Measurements from ENCODE around the gene MRFAP1.

The MRFAP1 gene

DNA sequence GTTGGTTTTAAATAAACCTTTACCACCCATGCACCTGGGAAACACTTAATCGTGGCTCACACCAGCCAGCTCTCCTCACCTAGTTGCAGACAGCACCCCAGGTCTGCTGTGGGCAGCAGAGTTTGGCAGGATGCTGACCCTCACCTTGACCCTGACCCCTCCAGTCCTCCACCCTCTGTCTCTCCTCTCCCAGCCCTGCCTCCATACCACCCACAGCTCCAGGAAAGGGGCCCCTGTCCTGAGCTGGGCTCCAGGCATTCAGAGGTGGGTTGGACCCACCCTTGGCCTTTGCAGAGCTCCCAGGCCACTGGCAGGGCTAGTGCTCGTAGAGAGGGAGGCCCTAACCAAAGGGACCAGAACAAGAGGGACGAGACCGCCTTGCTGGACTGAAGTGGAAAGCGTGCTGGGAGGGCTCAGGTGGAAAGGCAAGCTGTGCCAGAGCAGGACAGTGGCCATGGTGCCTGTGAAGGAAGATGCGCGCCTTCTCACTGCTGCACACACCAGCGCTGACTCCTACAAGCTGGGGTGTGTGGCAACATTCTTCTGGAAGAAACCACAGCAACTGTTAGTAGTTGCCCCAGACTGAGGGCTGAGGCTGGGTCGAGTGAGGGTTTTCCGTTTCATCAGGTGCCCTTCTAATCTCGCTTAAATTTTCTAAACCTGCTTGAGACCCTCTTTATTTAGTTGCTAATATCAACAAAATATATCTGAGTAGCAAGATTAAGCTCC lies 42.5 kb downstream of the MRFAP1 start:
- DNase-seq (ENCODE audit: low spot score): no peak
- in situ Hi-C loops (cut with MboI; ENCODE audit: low pct_unique_long_range_greater_than_20kb, low sequenced_read_pairs, unreplicated experiment): no loop called here
- TF ChIP-seq, protein P1, sequence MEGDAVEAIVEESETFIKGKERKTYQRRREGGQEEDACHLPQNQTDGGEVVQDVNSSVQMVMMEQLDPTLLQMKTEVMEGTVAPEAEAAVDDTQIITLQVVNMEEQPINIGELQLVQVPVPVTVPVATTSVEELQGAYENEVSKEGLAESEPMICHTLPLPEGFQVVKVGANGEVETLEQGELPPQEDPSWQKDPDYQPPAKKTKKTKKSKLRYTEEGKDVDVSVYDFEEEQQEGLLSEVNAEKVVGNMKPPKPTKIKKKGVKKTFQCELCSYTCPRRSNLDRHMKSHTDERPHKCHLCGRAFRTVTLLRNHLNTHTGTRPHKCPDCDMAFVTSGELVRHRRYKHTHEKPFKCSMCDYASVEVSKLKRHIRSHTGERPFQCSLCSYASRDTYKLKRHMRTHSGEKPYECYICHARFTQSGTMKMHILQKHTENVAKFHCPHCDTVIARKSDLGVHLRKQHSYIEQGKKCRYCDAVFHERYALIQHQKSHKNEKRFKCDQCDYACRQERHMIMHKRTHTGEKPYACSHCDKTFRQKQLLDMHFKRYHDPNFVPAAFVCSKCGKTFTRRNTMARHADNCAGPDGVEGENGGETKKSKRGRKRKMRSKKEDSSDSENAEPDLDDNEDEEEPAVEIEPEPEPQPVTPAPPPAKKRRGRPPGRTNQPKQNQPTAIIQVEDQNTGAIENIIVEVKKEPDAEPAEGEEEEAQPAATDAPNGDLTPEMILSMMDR (IDR thresholded peaks at IDR 0.05; ENCODE audit: extremely low read depth, insufficient read depth, missing control alignments): no peak

DNA sequence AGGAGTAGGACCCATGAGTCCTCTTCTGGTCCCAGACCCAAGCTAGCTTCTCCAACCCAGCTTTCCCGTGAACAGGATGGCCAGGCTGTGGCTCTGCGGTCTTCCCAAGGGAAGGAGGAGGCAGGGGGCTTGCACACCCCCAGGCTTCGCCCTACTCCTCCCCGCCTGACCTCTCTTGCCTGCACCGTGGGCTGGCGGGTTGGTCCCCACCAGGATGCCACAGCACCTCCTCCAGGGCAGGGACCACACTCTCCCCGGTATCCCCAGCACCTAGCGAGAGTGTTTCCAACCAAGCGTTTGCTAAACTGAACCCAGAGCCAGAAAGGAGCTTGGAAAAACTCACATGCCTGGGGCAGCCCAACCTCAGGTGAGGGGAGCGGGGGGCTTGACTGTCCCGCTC lies 44.2 kb downstream of the MRFAP1 start:
- in situ Hi-C loops (cut with MboI; ENCODE audit: low pct_unique_long_range_greater_than_20kb, low sequenced_read_pairs, unreplicated experiment): no loop called here
- no peak for DNase-seq (ENCODE audit: low spot score)
- TF ChIP-seq, protein P1 (IDR thresholded peaks at IDR 0.05; ENCODE audit: extremely low read depth, insufficient read depth, missing control alignments): no peak

DNA sequence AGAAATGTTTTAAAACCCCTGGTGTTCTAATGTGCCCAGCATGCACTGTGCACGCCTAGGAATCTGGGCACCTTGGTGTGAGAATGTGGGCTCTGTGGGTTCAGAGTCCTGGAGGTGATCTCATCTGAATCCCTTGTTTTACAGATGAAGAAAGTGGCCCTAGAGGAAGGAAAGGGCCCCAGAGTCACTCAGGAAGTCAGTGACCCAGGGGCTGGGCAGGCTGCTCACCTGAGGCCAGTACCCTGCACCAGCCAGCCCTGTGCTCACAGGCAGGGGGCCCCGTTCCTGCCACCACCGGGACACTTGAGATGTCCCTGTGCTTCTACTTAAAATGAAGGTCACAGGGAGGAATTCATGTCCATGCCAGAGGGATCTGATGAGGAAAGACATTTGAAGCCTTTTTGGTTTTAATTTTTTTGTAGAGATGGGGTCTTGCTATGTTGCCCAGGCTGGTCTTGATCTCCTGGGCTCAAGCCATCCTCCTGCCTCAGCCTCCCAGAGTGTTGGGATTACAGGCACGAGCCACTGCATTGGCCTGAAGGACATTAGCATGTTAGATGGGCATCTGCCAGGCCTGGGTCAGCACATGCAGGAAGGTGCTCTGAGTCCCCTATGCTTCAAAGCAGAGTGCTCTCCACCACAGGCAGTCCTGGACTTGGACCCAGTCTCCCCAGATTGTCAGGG lies 45.8 kb downstream of the MRFAP1 start:
- no peak for DNase-seq (ENCODE audit: low spot score)
- TF ChIP-seq, protein P1 (IDR thresholded peaks at IDR 0.05; ENCODE audit: extremely low read depth, insufficient read depth, missing control alignments): no peak
- in situ Hi-C loops (cut with MboI; ENCODE audit: low pct_unique_long_range_greater_than_20kb, low sequenced_read_pairs, unreplicated experiment): no loop called here

DNA sequence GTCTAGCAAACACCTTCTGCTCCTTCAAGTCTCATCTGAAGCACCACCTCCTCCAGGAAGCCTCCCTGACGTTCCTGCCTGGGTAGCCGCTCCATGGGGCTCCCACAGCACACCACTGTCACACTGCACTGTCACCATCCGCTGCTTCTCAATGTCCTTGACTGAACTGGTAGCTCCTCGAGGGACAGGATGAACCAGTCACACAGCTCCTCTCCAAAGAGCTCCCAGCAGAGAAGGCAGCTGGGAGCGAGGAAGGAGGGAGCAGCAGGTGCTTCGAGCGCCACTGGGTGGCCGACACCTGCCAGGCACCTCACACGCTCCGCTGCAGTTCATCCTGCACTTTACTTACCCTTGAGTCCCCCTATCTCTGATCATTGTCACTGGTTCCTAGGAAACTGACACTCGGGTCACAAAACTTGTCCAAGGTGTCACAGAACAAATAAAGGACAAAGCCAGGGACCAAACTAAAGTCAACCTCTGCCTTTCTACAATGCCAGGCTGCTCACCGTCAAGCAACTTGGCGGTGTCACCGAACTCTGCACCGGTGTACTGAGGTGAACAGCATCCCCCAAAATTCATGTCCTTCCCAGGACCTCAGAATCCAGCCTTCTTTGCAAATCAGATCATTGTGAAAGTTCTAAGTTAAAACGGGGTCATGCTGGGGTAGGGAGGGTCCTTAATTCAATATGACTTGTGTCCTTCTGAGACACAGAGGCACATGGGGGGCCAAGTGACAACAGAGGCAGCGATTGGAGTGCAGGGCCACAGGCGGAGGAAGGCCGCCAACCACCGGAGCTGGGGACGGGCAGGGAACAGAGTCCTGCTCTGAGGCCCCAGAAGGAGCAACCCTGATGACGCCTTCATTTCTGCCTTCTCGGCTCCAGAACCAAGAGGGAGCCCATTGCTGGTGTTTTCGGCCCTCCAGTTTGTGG lies 47.7 kb downstream of the MRFAP1 start:
- TF ChIP-seq, protein P1 (IDR thresholded peaks at IDR 0.05; ENCODE audit: extremely low read depth, insufficient read depth, missing control alignments): no peak
- in situ Hi-C loops (cut with MboI; ENCODE audit: low pct_unique_long_range_greater_than_20kb, low sequenced_read_pairs, unreplicated experiment): no loop called here
- DNase-seq (ENCODE audit: low spot score): no peak

DNA sequence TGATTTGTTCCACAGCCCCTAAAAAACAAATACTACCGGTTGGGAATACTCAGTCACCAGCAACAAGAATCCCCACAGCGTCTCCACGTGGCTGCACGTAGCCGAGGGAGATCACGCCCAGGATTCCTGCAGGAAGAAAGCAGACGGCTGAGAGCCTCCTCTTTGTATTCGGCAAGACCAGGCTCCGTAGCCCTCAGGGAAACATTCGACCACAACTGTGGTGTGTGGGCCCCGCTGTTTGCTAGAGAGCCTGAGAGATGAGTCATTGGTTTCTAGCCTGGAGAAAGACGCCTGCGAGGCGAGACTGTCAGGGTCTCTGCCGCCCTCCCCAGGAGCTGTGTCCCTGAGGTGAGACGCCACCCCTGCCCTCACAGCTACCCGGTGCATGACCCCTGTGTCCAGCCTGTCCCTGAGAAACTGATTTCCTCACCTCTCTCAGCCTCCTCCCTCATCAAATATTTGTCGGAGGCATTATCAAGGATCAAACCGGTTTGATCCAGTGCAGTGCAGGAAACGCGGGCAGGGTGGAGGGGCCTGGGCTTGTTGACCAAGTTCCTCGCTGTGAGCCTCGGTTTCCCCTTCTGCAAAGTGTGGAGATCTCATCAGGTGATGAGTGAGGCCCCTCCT lies 48.5 kb downstream of the MRFAP1 start:
- in situ Hi-C loops (cut with MboI; ENCODE audit: low pct_unique_long_range_greater_than_20kb, low sequenced_read_pairs, unreplicated experiment): no loop called here
- TF ChIP-seq, protein P1 (IDR thresholded peaks at IDR 0.05; ENCODE audit: extremely low read depth, insufficient read depth, missing control alignments): no peak
- peak; percentile 80 for DNase-seq (ENCODE audit: low spot score)

DNA sequence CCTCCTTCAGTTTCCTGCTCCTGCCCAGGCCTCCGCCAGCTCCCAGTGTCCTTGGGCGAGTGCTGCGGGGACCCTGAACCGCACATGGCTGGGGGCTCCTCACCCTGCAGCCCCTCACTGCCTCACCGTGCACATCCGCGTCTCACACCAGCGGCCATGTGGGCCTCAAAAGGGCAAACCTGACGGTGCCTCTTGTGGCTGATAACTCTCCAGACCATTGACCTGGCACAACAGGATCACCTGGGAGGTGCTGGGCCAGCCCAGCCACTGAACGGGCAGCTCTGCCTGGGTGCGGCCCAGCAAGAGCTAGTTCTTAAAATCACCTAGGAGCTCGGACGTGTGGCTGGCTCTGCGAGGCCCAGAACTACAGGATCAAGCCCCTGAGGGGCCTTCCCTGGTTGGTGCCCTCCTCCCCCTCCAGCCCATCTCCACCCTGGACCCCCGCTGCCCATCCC lies 49.0 kb downstream of the MRFAP1 start:
- TF ChIP-seq, protein P1 (IDR thresholded peaks at IDR 0.05; ENCODE audit: extremely low read depth, insufficient read depth, missing control alignments): no peak
- DNase-seq (ENCODE audit: low spot score): no peak
- in situ Hi-C loops (cut with MboI; ENCODE audit: low pct_unique_long_range_greater_than_20kb, low sequenced_read_pairs, unreplicated experiment): no loop called here

All from GM13977 (cell line).